OCI-LY1 (cell line): ENCODE results near the gene EVL.

Source experiments
- H2AFZ ChIP-seq: fragments of 200-600 bp; sonication (generic), shearing (Covaris generic); 2 replicates; pipeline ENCODE4 v1.6.0; 2014; ENCODE audit warnings: antibody characterized with exemption, mild to moderate bottlenecking, low read length
- H3F3A ChIP-seq: fragments of 200-600 bp; sonication (generic), shearing (Covaris generic); 2 replicates; pipeline ENCODE4 v1.6.0; 2014; ENCODE audit warnings: mild to moderate bottlenecking, antibody characterized with exemption, low read length, moderate library complexity; ENCODE audit not compliant: insufficient read depth
- H3K27ac ChIP-seq: fragments of 200-600 bp; sonication (generic); 2 replicates; pipeline ENCODE4 v1.5.1; 2014; ENCODE audit warnings: low read length, mixed run types, mild to moderate bottlenecking, low read depth; ENCODE audit not compliant: poor library complexity, severe bottlenecking
- H3K27me3 ChIP-seq: fragments of 200-600 bp; sonication (generic); 2 replicates; pipeline ENCODE4 v1.6.0; 2014; ENCODE audit warnings: antibody characterized with exemption, mild to moderate bottlenecking, low read length, moderate library complexity; ENCODE audit not compliant: insufficient read depth
- H3K36me3 ChIP-seq: fragments of 200-600 bp; sonication (generic); 2 replicates; pipeline ENCODE4 v1.6.1; 2014; ENCODE audit warnings: mild to moderate bottlenecking, antibody characterized with exemption, low read length, moderate library complexity, mixed read lengths; ENCODE audit not compliant: insufficient read depth
- H3K4me1 ChIP-seq: fragments of 200-600 bp; sonication (generic); 2 replicates; pipeline ENCODE4 v1.5.1; 2014; ENCODE audit warnings: mild to moderate bottlenecking, low read length, moderate library complexity; ENCODE audit not compliant: insufficient read depth, severe bottlenecking
- H3K4me2 ChIP-seq: fragments of 200-600 bp; sonication (generic), shearing (Covaris generic); 2 replicates; pipeline ENCODE4 v1.6.1; 2014; ENCODE audit warnings: low read length
- H3K4me3 ChIP-seq: fragments of 200-600 bp; sonication (generic); 2 replicates; pipeline ENCODE4 v1.5.1; 2014; ENCODE audit warnings: low read length, low read depth, mild to moderate bottlenecking, mixed read lengths; ENCODE audit not compliant: poor library complexity, severe bottlenecking
- H3K79me2 ChIP-seq: fragments of 200-600 bp; shearing (Covaris generic); 2 replicates; pipeline ENCODE4 v1.6.1; 2016; ENCODE audit warnings: mixed run types, low read length, mixed read lengths; ENCODE audit not compliant: insufficient read depth
- H3K9ac ChIP-seq: fragments of 200-600 bp; sonication (generic), shearing (Covaris generic); 2 replicates; pipeline ENCODE4 v1.6.1; 2014; ENCODE audit warnings: mild to moderate bottlenecking, low read length, mixed read lengths
- H3K9me2 ChIP-seq: fragments of 200-600 bp; sonication (generic), shearing (Covaris generic); 2 replicates; pipeline ENCODE4 v1.6.1; 2014; ENCODE audit warnings: low read depth, mild to moderate bottlenecking, low read length, mixed read lengths
- H3K9me3 ChIP-seq: fragments of 200-600 bp; shearing (Covaris generic); 2 replicates; pipeline ENCODE4 v1.6.1; 2014; ENCODE audit warnings: low read length, mixed read lengths
- H4K20me1 ChIP-seq: fragments of 200-600 bp; sonication (generic), shearing (Covaris generic); 2 replicates; pipeline ENCODE4 v1.6.0; 2016; ENCODE audit warnings: mild to moderate bottlenecking, low read length; ENCODE audit not compliant: insufficient read depth
- EZH2 ChIP-seq: fragments of 200-600 bp; sonication (generic), shearing (Covaris generic); IDR thresholded peaks from 2 replicates; pipeline ENCODE4 v1.8.0; 2017; ENCODE audit warnings: borderline replicate concordance, mixed run types, mild to moderate bottlenecking, antibody characterized with exemption, low read length, moderate library complexity, mixed read lengths
- TF ChIP-seq, protein P1 (sequence below): fragments of 200-600 bp; sonication (generic), shearing (Covaris generic); IDR thresholded peaks from 2 replicates; pipeline ENCODE4 v1.5.1; 2017; ENCODE audit warnings: mild to moderate bottlenecking, antibody characterized with exemption, low read length, moderate library complexity, mixed read lengths

EVL gene

DNA sequence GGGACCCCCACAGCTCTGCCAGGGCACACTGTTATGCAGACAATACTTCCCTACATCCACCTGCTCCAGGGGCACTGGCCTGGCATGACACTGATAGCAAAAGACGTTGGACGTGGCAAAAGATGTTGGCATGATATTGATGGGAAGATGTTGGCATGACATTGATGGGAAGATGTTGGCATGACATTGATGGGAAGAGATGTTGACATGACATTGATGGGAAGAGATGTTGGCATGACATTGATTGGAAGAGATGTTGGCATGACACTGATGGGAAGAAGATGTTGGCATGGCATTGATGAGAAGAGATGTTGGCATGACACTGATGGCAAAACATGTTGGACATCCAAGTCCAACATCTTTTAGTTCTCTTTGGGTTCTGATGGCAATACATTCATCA lies 105.7 kb downstream of the EVL start:
- Histone ChIP-seq H3K27me3 (no peaks in the 10 kb centered on the region), H3K4me2 (no peak overlapping the region), H3K9ac (no peak overlapping the region), H3K27ac (no peak overlapping the region), H3K79me2 (no peaks in the 10 kb centered on the region), H3K9me3 (no peaks in the 10 kb centered on the region), H3F3A (no peaks in the 10 kb centered on the region), H4K20me1 (no peaks in the 10 kb centered on the region), H3K9me2 (no peaks in the 10 kb centered on the region), H3K36me3 (no peaks in the 10 kb centered on the region), H2AFZ (no peak overlapping the region), H3K4me1 (peaks cover 7% of the 10 kb centered on the region), H3K4me3 (no peak overlapping the region)
- TF ChIP-seq EZH2: no peak
- TF ChIP-seq, protein P1, sequence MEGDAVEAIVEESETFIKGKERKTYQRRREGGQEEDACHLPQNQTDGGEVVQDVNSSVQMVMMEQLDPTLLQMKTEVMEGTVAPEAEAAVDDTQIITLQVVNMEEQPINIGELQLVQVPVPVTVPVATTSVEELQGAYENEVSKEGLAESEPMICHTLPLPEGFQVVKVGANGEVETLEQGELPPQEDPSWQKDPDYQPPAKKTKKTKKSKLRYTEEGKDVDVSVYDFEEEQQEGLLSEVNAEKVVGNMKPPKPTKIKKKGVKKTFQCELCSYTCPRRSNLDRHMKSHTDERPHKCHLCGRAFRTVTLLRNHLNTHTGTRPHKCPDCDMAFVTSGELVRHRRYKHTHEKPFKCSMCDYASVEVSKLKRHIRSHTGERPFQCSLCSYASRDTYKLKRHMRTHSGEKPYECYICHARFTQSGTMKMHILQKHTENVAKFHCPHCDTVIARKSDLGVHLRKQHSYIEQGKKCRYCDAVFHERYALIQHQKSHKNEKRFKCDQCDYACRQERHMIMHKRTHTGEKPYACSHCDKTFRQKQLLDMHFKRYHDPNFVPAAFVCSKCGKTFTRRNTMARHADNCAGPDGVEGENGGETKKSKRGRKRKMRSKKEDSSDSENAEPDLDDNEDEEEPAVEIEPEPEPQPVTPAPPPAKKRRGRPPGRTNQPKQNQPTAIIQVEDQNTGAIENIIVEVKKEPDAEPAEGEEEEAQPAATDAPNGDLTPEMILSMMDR: no peak

DNA sequence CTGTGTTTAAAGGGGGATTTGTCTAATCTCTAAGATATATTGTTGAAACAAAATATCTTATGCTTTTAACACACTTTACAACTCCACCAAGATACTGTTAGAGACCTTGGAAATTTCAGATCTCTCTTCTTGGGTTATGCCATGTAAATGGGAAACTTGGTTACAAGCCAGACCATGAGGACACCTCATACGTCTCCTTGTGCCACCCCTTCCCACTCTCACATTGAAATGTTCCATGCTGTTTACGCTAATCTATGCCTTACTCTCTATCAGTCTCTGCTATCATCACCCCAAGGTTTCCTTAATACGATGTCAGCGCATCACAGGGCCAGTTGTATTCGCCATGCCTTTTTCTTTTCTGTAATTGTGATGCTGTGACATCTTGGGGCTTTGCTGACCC lies 107.6 kb downstream of the EVL start:
- Histone ChIP-seq H3K36me3 (no peaks in the 10 kb centered on the region), H4K20me1 (no peaks in the 10 kb centered on the region), H3F3A (no peaks in the 10 kb centered on the region), H3K9ac (no peak overlapping the region), H3K9me3 (no peaks in the 10 kb centered on the region), H3K4me1 (no peaks in the 10 kb centered on the region), H3K4me3 (no peak overlapping the region), H3K9me2 (no peaks in the 10 kb centered on the region), H2AFZ (no peak overlapping the region), H3K4me2 (no peak overlapping the region), H3K27me3 (no peaks in the 10 kb centered on the region), H3K27ac (no peak overlapping the region), H3K79me2 (no peaks in the 10 kb centered on the region)
- no peak for TF ChIP-seq EZH2
- TF ChIP-seq, protein P1: no peak

DNA sequence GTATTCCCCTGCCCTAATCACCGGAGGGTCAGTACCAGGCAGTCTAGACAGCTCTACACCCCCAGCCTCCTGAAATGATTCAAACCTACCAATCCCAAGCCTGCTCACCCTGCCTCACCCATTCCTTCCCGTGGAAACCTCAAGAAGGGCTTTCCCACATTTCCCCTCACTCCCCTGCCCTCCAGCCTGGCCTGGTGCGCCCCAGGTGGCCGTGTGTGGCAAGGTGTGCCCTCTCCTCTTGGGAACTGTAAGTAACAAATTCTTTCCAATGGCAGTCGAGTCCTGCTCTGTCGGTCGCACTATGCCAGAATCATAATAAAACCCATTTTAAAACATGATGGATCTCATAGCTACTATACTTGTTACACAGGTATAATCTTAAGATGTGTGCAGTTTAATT lies 108.1 kb downstream of the EVL start:
- H3K27ac ChIP-seq: no peak overlapping the region
- no peaks in the 10 kb centered on the region for H3K36me3 ChIP-seq
- H3K9ac ChIP-seq: no peak overlapping the region
- H2AFZ ChIP-seq: no peak overlapping the region
- no peaks in the 10 kb centered on the region for H3F3A ChIP-seq
- no peak overlapping the region for H3K4me3 ChIP-seq
- H3K4me1 ChIP-seq: no peaks in the 10 kb centered on the region
- H3K27me3 ChIP-seq: no peaks in the 10 kb centered on the region
- H3K9me3 ChIP-seq: no peaks in the 10 kb centered on the region
- H3K9me2 ChIP-seq: no peaks in the 10 kb centered on the region
- TF ChIP-seq, protein P1: peak; percentile 11; the same call in 1 of the 2 replicates
- TF ChIP-seq EZH2: no peak
- H3K4me2 ChIP-seq: no peak overlapping the region
- no peaks in the 10 kb centered on the region for H4K20me1 ChIP-seq
- H3K79me2 ChIP-seq: no peaks in the 10 kb centered on the region
